ENCODE results near the gene ACTMAP. TPM values are rescaled to one million over a fixed set of nuclear protein-coding genes. Genes with fewer than 3 reads are reported as not detected.
A peak's percentile ranks its signal among the peaks of the same experiment; 100 is the strongest.

Gene ACTMAP
- total and polyA plus RNA-seq, 2 of the 8 experiments (the other 6 are each of a cell fraction or from before 2014, with no cell fraction given): 24.1 to 26.5 TPM

GRCh38 chr19:40798683-40799557 is 48.6 kb upstream of the ACTMAP start, which contains the start of gene EGLN2 (continued):
- peak; percentile 73 for TF ChIP-seq NRF1 (IDR thresholded peaks at IDR 0.05; ENCODE audit: low read depth, low read length)
- TF ChIP-seq CBX8 (IDR thresholded peaks at IDR 0.05; ENCODE audit: borderline replicate concordance, low read depth, low read length): no peak
- no peak for TF ChIP-seq GTF2F1 (IDR thresholded peaks at IDR 0.05; ENCODE audit: borderline replicate concordance, low read depth, low read length)
- no peak for TF ChIP-seq RXRA (IDR thresholded peaks at IDR 0.05; ENCODE audit: insufficient read depth, low read depth, low read length)
- 0 out of 2 replicates have a peak, but pooled peaks have one; percentile 32 for TF ChIP-seq CHD2 (IDR thresholded peaks at IDR 0.05; ENCODE audit: low read length)
- TF ChIP-seq CEBPB (IDR thresholded peaks at IDR 0.05; ENCODE audit: low read depth, low read length): no peak
- TF ChIP-seq CHD7 (IDR thresholded peaks at IDR 0.05; ENCODE audit: insufficient replicate concordance, low read length): no peak
- no peak; a peak in 1 of 4 replicates for TF ChIP-seq SIN3A (conservative IDR thresholded peaks at IDR 0.05 in 1 of 2, IDR thresholded peaks at IDR 0.05 in 1 of 2; ENCODE audit: low read depth in 1 of 2, low read length in 2 of 2)
- no peak for TF ChIP-seq TEAD4 (IDR thresholded peaks at IDR 0.05; ENCODE audit: low read depth, low read length)
- TF ChIP-seq EZH2 (IDR thresholded peaks at IDR 0.05; ENCODE audit: low read depth, low read length, severe bottlenecking): no peak

All from H1 (cell line).